Measurements from ENCODE around the gene TMEM151A. TPM values are rescaled to one million over a fixed set of nuclear protein-coding genes. Genes with fewer than 3 reads are reported as not detected.
A peak's percentile ranks its signal among the peaks of the same experiment; 100 is the strongest.
"Not testable (repeated sequence)": the region's sequence is repeated elsewhere in the genome, so short reads cannot be mapped to it uniquely, and the experiment has no call there.

Gene TMEM151A
- polyA plus RNA-seq, 3 donors, result 0.13 TPM; not detected in 2

- no peak for DNase-seq
Measured at GRCh38 chr11:66299186-66299585, 7.5 kb downstream of the TMEM151A start.

DNA sequence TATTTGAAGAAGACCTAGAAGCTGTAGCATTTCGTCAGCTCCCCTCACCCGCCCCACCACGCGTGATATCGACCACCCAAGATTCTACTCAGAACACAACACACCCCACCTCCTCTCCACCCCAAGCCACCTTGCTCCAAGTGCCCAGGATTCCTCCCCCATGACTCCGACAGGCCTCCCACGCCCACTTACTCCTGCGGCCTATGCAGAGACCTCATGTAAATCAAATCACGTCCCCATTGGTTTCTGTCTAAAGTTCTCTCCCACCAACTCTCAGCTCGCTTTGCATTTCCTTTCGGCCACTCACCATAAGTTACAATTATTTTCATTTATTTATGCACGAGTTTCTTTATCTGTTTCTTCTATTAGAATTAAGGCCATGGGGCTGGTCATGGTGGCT lies 11.0 kb downstream of the TMEM151A start:
- no peak for DNase-seq

DNA sequence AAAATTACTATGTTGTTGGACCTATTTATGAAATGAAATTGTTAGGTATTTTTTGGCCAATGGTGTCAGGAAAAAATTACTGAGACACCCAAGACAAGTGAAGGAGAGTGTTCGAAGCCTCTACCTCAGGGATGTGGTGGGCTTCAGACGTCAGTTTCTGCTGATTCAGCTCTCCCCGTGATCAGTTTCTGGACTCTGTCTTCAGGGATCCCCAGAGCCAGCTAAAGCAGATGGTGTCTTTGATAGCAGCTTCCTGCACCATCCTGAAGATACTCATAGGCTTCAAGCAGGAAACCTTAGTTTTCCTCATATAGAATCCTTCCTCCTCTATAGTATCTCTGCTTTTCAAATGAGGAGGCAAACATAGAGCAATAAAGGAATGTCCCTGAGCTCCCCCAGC lies 17.8 kb downstream of the TMEM151A start:
- no peak for DNase-seq

DNA sequence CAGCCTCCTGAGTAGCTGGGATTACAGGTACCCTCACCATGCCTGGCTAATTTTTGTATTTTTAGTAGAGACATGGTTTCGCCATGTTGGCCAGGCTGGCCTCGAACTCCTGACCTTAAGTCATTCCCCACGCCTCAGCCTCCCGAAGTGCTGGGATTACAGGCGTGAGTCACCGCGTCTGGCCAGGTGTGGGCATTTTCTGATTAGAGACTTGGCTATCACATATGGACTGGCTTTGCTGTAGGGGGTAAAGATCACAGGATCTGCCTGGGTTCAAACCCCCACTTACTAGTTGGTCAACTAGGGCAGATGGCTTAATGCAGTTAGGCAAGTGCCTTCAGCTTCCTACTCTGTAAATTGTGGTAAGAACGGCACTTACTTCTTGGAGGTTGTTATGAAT lies 18.6 kb downstream of the TMEM151A start:
- no peak for DNase-seq

- DNase-seq, result not testable (repeated sequence)
Measured at GRCh38 chr11:66310803-66311440, 19.2 kb downstream of the TMEM151A start.

GRCh38 chr11:66311470-66311964 lies 19.8 kb downstream of the TMEM151A start:
- no peak for DNase-seq

DNA sequence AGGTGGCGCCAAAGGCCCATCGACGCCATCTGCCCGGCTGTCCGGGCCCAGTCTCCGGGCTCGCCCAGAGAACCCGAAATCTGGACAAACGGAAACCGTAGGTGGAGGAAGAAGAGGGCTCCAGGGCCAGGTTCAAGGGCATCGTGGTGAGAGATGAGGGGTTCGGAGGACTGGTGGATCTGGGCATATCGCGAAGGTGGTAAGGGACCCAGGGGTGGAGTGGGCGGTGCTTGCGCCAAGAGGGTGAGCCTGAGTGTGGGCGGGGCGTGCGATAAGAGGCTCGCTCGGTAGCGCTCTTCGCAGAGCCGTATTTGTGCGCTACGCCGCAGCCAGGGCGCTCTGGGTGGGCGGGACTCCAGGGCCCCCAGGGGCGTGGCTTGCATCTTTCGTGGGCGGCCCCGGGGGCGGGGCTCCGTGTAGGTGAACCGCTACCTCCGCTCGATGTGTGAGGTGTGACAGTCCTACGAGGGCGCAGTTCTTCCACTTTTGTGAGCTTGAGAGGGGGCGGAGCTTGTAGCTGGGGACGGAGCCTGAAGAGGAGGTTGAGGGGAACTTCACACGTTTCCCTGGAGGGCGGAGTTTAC lies 20.4 kb downstream of the TMEM151A start:
- peak; percentile 92 for DNase-seq

GRCh38 chr11:66312549-66313320 lies 21.0 kb downstream of the TMEM151A start:
- peak; percentile 97 for DNase-seq

DNA sequence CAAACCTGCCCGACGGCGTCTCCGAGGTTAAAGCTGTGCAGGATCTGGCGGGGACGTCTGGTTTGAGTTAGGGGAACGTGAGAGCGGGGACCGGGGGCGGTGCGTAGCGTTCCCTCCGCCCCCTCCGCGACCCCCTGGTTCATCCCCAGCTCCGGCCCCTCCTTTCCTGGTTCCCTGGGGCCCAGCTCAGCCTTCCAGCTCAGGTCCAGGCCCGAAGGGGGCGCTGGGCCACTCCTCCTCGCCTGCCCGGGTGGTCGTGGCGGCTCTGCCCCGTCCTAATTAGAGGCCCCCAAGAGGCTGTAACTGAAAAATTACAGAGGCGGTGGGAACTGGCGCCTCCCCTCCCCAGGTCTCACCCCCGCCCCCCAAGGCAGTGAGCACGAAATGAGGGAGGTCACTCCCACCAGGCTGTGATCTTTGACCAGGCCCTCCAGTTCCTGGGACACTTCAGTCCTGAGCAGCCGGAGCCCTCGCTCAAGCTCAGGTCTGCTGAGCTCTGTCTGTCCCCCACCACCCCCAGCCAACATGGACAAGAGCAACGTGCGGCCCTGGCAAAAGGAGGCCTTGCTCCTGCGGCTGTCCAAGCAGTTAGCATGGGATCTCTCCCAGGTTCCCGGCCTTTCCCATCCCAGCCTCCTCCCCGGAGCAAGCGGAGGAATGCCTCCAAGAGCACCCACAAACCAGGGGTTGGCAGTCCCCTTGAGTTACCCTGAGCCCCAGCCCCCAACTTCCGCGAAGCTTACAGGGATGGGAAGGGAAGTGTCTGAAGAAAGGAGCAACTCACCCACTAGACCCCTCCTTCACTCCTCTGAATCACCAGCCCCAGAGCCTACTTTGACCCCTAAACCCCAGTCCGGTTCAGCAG lies 21.9 kb downstream of the TMEM151A start:
- DNase-seq, result peak; percentile 77

GRCh38 chr11:66314186-66314501 lies 22.4 kb downstream of the TMEM151A start:
- no peak for DNase-seq

DNA sequence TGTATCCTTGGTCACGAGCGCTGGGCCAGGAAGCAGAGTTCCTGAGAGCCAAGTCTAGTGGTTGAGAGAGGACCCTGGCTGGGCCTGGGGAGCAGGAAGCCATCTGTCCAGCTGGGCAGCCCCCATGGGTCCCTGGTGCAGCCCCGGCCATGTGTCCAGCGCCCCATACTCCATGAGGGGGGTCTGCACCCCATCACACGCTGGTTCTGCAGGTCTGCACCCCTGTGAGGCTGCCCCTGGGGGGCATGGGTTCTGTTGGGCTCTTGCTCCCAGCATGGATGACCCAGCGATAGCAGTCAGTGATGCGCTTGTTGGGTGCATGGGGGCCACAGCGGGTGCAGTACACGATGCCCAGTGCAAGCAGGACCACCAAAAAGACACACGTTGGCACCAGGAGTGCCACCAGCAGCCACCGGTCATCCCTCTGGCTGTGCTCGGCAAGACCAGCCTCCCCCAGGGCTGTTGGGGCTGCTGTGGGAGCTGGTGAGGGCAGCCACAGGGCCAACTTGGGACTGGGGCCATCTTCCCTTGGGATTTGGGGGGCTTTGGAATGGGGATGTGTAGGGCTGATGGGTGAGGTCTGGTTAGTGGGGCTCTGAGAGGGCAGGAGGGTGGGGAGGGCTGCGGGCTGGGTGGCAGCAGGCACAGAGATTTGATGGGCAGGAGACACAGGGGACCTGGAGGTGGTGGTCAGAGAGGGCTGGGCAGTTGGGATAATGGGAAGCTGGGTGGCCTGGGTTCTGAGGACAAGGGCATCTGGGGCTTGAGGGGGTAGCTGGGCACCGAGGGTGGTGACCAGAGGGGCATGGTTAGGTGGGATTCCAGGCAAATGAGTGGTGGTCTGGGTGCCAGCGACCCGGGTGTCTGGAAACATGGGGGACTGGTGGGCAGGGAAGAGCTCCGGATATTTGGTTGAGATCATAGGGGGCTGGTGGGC lies 23.1 kb downstream of the TMEM151A start:
- DNase-seq, result no peak

DNA sequence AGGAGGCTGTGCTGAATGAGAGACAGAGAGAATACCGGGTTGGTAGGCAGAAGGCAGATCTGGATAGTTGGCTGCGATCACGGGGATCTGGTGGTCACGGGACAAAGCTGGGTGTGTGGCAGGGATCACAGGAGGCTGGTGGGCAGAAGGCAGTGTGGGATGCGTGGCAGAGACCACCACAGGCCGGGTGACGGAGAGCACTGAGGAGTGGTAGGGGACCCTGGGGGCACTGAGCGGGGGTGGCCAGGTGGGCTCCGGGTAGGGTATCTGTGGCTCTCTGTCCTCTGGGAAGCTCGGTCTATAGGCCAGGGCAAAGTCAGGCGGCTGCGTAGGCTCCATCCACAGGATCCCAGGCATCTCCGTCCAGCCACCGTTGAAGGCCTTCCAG lies 23.8 kb downstream of the TMEM151A start:
- DNase-seq, result no peak

- no peak for DNase-seq
Measured at GRCh38 chr11:66315921-66316811, 24.5 kb downstream of the TMEM151A start.

- DNase-seq, result peak; percentile 78
Measured at GRCh38 chr11:66316849-66317251, 25.2 kb downstream of the TMEM151A start, which contains the start of gene CD248. Gene CD248, minus strand, starts transcription at chr11:66317044. Its CDS starts 17 bp downstream, at chr11:66317027.

DNA sequence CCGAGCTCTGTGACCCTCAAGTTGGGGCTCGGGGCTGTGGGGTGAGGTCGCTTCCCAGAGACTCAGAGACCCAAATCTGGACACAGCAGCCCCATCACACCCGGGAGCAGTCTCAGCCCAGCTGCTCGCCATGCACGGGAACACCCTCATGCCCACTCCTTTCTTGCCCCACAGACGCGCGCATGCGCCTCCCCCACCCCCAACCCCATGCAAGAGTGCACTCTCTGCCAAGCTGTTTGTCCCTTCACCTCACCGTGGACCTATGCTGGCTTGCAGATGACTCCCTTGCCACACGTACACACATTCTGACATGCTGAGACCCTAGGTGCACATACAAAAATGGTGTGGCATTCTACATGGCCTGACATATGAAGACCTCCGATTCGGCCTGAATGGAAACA lies 25.6 kb downstream of the TMEM151A start:
- no peak for DNase-seq

DNA sequence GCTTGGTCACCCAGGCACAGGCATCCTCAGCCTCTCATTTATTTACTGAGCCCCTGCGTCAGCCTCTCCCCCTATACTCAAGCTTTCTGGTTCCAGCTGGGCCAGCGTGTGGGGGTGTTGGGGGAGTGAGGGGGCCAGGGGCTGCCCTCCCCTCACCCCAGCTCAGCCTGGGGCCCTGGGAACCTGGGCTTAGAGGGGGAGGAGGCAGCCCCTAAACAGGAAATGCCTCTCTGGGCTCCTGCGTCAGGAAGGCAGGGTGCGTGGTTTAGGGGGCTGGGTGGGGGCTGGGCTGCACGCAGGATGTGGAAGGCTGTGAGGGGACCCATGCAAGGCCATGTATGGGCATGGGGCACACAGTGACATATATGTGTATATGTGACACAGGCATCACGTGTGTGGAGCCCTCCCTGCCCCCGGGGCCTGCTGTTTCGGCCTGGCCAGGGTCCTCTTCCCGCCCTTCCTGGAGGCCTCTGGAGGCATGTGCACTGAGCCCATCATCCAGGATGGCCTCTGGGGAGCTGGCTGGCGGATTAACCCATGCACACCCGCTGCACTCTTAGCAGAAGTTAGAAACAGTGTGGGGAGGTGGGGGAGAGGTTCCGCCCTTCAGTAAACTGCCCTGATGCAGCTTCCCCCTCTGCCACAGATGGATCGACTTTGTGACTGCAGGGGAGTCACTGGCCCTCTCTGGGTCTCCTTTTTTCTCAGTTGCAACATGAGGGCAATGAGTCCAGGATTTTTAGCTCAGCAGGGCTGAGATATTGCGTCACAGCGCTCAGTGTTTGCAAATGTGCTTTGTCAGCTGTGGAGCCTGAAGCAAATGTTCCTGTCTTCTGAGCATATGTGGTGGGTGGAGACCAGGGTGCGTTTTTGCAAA lies 26.3 kb downstream of the TMEM151A start:
- peak; percentile 59 for DNase-seq

- no peak for DNase-seq
Measured at GRCh38 chr11:66318600-66318970, 26.9 kb downstream of the TMEM151A start.

DNA sequence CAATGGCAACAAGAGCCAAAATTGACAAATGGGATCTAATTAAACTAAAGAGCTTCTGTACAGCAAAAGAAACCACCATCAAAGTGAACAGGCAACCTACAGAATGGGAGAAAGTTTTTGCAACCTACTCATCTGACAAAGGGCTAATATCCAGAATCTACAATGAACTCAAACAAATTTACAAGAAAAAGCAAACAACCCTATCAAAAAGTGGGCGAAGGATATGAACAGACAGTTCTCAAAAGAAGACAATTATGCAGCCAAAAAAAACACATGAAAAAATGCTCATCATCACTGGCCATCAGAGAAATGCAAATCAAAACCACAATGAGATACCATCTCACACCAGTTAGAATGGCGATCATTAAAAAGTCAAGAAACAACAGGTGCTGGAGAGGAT lies 28.6 kb downstream of the TMEM151A start:
- DNase-seq, result not testable (repeated sequence)

DNA sequence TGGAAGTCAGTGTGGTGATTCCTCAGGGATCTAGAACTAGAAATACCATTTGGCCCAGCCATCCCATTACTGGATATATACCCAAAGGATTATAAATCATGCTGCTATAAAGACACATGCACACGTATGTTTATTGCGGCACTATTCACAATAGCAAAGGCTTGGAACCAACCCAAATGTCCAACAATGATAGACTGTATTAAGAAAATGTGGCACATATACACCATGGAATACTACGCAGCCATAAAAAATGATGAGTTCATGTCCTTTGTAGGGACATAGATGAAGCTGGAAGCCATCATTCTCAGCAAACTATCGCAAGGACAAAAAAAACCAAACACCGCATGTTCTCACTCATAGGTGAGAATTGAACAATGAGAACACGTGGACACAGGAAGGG lies 29.1 kb downstream of the TMEM151A start:
- not testable (repeated sequence) for DNase-seq

Data from renal pelvis (tissue), 4 donors.